Endothelial cell (in vitro differentiated cells): ENCODE data around the gene MOV10L1. TPM values are rescaled to one million over a fixed set of nuclear protein-coding genes. Genes with fewer than 3 reads are reported as not detected.

Source experiments
- DNase-seq: peaks from one replicate; pipeline ENCODE4 v3.0.0; 2021; ENCODE audit warnings: low spot score
- H3K27ac Mint-ChIP-seq: one replicate; pipeline ENCODE4 v1.8.0; 2021; ENCODE audit warnings: mixed read lengths, inconsistent platforms; ENCODE audit not compliant: unreplicated experiment
- H3K27me3 Mint-ChIP-seq: one replicate; pipeline ENCODE4 v1.8.0; 2021; ENCODE audit warnings: mild to moderate bottlenecking, moderate library complexity, mixed read lengths, inconsistent platforms; ENCODE audit not compliant: unreplicated experiment
- H3K36me3 Mint-ChIP-seq: one replicate; pipeline ENCODE4 v1.8.0; 2021; ENCODE audit warnings: mild to moderate bottlenecking, low read depth, mixed read lengths, inconsistent platforms; ENCODE audit not compliant: unreplicated experiment
- H3K4me1 Mint-ChIP-seq: one replicate; pipeline ENCODE4 v1.8.0; 2021; ENCODE audit warnings: mild to moderate bottlenecking, mixed read lengths, inconsistent platforms; ENCODE audit not compliant: unreplicated experiment
- H3K4me3 Mint-ChIP-seq: one replicate; pipeline ENCODE4 v1.8.0; 2021; ENCODE audit warnings: mild to moderate bottlenecking, mixed read lengths, inconsistent platforms; ENCODE audit not compliant: unreplicated experiment
- H3K9me3 Mint-ChIP-seq: one replicate; pipeline ENCODE4 v1.8.0; 2021; ENCODE audit warnings: mixed read lengths, inconsistent platforms; ENCODE audit not compliant: unreplicated experiment
- CTCF ChIP-seq: fragments of 200-600 bp; sonication (generic); IDR thresholded peaks from one replicate; pipeline ENCODE4 v1.5.0; 2021; ENCODE audit warnings: antibody characterized with exemption; ENCODE audit not compliant: unreplicated experiment
- total RNA-seq: library from RNA; stranded (reverse); fragmentation: NEBNext Ultra II Directional; extraction: Animal tissue kit (Norgen Biotek cat#: 25700); gene quantifications from one replicate; pipeline ENCODE4 v1.2.1, GENCODE V29; 2021; ENCODE audit not compliant: unreplicated experiment

MOV10L1 gene
- total RNA-seq, 1 donor from 2014 or later: not detected

DNA sequence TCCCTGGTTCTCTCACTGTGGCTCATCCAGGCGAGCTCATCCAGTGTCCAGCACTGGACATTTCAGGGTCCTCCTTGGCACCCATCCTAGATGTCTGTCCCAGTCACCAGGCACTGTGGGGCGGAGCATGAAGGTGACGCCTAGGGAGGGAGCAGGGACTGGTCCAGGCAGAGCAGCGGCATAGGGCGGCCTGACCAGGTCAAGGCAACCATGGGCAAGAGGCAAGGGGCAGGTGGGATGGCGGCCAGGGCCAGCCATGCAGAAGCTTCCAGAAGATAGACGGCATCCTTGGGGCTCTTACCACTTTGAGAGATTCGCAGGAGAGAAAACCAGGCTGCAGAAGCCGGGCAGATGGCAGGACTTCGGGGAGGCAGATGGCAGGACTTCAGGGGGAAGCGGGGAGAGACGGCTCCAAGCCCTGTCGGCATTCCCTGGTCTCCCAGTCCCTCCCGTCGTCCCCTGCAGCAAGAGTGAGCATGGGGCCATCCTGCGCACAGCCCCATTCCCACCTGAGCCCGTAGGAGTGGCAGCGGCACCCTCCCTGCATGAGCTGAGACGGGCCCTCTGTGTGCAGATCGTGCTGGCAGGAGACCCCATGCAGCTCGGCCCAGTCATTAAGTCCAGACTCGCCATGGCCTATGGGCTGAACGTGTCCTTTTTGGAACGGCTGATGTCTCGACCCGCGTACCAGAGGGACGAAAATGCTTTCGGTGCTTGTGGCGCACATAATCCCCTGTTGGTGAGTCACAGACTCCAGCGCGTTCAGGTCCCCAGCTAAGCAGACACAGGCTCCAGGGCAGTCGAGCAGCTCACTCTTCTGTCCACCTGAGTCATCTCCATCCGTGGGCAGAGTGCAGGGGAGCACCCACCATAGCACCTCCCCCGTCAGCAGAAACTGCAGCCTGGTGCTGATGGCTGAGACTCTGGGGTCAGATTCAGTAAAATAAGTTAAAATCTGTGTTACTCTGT, 60.6 kb downstream of the MOV10L1 start:
- DNase-seq: no peak
- no peak for TF ChIP-seq CTCF
- H3K27ac Mint-ChIP-seq: no peak overlapping the region
- H3K36me3 Mint-ChIP-seq: peaks cover 4% of the 10 kb centered on the region
- no peak overlapping the region for H3K4me3 Mint-ChIP-seq
- H3K27me3 Mint-ChIP-seq: peaks cover 4% of the 10 kb centered on the region
- H3K4me1 Mint-ChIP-seq: no peaks in the 10 kb centered on the region
- H3K9me3 Mint-ChIP-seq: no peaks in the 10 kb centered on the region

DNA sequence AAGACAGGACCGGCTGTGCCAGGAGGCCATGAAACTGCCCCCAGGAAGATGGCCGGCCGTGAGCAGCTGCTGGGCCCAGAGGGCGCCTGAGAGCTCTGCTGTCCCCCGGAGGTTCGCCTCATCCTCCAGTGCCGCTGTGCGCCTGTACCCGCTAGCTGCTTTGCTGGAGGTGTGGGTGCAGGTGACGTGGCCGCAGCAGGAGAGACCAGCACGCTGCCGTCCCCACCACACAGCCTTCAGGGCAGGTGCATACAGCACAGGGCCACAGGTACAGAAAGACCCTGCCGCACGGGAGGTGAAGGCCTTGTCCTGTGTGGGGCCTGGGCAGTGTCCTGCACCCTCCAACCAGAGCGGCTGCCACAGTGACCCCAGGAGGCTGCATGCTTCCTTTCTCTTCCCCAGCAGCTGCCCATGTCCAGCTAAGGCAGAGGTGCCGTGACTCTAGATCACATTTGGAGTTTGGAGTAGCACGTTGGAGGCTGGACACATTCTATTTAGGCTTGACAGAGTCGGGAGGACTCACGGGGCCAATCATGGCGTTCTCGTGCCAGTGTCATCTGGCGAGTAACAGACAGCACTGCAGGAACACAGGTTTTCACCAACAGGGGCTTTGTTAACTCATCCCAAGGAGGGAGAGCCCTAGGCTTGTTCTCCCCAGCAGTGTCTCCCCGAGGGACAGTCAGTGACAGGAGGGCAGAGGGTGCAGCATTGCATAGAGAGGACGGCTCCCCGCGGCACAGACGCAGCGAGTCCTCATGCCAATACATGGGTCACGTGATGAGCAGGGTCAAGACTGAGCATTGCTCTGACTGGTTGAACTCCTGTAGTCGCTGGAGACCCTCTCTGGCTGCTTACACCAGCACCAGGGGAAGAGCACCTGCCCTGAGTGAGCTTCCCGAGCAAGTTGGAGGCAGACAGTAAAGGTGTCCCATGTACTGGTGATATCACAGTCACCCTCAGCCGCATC, 62.0 kb downstream of the MOV10L1 start:
- H3K4me1 Mint-ChIP-seq: no peaks in the 10 kb centered on the region
- H3K36me3 Mint-ChIP-seq: peaks cover 4% of the 10 kb centered on the region
- no peak overlapping the region for H3K27ac Mint-ChIP-seq
- no peak overlapping the region for H3K4me3 Mint-ChIP-seq
- peaks cover 4% of the 10 kb centered on the region for H3K27me3 Mint-ChIP-seq
- DNase-seq: no peak
- TF ChIP-seq CTCF: no peak
- no peaks in the 10 kb centered on the region for H3K9me3 Mint-ChIP-seq

GRCh38 chr22:50153056-50153755, 63.4 kb downstream of the MOV10L1 start:
- no peak for TF ChIP-seq CTCF
- Mint-ChIP-seq H3K9me3 (no peaks in the 10 kb centered on the region), H3K4me3 (no peak overlapping the region), H3K27me3 (peaks cover 4% of the 10 kb centered on the region), H3K4me1 (no peaks in the 10 kb centered on the region), H3K36me3 (peaks cover 4% of the 10 kb centered on the region), H3K27ac (no peak overlapping the region)
- no peak for DNase-seq

- no peak overlapping the region for H3K27ac Mint-ChIP-seq
- no peaks in the 10 kb centered on the region for H3K9me3 Mint-ChIP-seq
- peaks cover 4% of the 10 kb centered on the region for H3K36me3 Mint-ChIP-seq
- no peak for DNase-seq
- H3K4me1 Mint-ChIP-seq: no peaks in the 10 kb centered on the region
- no peak overlapping the region for H3K4me3 Mint-ChIP-seq
- H3K27me3 Mint-ChIP-seq: peaks cover 4% of the 10 kb centered on the region
- no peak for TF ChIP-seq CTCF
Measured at GRCh38 chr22:50153756-50154140, 63.9 kb downstream of the MOV10L1 start.
